Adrenal gland (tissue), 5 donors: ENCODE data around the gene HNRNPA3.

Experiments used
- POLR2A ChIP-seq, 2 donors: fragments of 450-650 bp; IDR thresholded peaks; one replicate each; pipeline ENCODE4 v1.6.1; 2017; ENCODE audit warnings: antibody characterized with exemption in 2 of 2, mild to moderate bottlenecking in 2 of 2, moderate library complexity in 1 of 2
- TF ChIP-seq, protein P1 (sequence below), 6 experiments: fragments of 450-650 bp in 4 of 6; fragments of 200-600 bp in 2 of 6; sonication (generic) in 1 of 6; IDR thresholded peaks; 1 replicate in 5 of 6; 2 replicates in 1 of 6; pipeline versions ENCODE4 v1.5.1 to v1.8.0; 2016 to 2021; ENCODE audit warnings: antibody characterized with exemption in 6 of 6, mild to moderate bottlenecking in 2 of 6, moderate library complexity in 1 of 6
- donor health status: DM: no; HTN: no; CAD: no.

DNA sequence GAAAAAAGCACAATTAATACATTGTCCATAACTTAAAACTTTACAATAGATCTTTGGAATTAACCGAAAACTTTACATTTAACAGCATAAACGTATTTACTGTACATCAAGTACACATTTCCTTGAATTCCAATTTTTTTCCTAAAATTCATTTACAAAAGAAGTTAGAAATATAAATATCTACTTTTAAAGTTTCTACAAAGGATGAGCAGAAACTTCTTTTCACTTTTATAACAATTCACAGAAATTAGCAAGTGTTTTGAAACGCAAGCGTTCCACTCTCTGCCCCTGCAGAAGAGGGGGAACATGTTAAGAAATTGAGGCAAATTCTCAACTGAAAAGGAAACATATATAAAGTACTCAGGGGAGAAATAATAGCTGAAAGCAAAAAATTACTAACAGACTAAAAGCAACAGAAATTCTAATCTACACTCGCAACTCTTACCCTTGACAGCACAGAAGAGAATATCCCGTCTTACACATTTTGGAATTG is 50.4 kb downstream of the HNRNPA3 start:
- TF ChIP-seq, protein P1, sequence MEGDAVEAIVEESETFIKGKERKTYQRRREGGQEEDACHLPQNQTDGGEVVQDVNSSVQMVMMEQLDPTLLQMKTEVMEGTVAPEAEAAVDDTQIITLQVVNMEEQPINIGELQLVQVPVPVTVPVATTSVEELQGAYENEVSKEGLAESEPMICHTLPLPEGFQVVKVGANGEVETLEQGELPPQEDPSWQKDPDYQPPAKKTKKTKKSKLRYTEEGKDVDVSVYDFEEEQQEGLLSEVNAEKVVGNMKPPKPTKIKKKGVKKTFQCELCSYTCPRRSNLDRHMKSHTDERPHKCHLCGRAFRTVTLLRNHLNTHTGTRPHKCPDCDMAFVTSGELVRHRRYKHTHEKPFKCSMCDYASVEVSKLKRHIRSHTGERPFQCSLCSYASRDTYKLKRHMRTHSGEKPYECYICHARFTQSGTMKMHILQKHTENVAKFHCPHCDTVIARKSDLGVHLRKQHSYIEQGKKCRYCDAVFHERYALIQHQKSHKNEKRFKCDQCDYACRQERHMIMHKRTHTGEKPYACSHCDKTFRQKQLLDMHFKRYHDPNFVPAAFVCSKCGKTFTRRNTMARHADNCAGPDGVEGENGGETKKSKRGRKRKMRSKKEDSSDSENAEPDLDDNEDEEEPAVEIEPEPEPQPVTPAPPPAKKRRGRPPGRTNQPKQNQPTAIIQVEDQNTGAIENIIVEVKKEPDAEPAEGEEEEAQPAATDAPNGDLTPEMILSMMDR (IDR thresholded peaks at IDR 0.05) = no peak
- TF ChIP-seq POLR2A (IDR thresholded peaks at IDR 0.05) = no peak
